ENCODE results near the gene PTBP1.

Gene PTBP1

GRCh38 chr19:798415-799075 is 1.3 kb downstream of the PTBP1 start:
- no peak for DNase-seq

DNA sequence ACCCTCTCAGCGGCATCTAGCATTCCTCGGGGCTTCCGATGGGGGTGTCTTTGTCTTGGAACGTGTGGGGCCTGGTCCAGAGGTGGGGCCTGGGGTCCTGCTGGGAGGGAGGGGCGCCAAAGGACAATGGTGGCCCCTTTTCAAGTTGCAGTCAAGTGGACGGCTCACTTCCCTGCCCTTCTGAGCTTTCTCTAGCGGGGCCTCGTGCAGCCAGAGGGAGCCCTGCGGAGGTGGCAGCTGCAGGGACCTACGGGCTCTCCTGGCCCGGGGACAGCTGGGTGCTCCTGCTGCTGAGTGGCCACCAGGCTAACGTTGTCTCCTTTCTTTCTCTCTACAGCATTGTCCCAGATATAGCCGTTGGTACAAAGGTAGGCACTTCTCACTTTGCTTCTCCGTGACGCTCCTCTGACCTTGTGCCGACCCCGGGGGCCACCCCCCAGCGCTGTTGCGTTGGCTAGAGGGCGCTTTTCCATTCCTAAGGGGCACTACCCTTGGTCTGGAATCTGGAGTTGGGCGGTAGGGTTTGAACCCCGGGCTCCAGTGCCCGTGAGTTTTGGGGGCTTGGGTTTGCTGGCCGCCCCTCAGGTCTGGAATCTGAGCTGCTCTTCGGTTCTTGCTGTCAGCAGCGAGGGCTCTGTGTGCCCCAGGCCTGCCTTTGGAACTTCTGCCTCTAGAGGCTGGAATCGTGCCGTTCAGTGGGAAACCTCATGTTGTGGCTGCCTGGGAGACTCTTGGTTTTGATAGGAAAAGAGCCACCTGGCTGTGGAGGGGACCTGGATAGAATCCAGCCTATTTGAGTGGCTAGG is 2.0 kb downstream of the PTBP1 start:
- peak; percentile 61 for DNase-seq

- DNase-seq: no peak
Observed at GRCh38 chr19:800360-801029, 3.2 kb downstream of the PTBP1 start.

DNA sequence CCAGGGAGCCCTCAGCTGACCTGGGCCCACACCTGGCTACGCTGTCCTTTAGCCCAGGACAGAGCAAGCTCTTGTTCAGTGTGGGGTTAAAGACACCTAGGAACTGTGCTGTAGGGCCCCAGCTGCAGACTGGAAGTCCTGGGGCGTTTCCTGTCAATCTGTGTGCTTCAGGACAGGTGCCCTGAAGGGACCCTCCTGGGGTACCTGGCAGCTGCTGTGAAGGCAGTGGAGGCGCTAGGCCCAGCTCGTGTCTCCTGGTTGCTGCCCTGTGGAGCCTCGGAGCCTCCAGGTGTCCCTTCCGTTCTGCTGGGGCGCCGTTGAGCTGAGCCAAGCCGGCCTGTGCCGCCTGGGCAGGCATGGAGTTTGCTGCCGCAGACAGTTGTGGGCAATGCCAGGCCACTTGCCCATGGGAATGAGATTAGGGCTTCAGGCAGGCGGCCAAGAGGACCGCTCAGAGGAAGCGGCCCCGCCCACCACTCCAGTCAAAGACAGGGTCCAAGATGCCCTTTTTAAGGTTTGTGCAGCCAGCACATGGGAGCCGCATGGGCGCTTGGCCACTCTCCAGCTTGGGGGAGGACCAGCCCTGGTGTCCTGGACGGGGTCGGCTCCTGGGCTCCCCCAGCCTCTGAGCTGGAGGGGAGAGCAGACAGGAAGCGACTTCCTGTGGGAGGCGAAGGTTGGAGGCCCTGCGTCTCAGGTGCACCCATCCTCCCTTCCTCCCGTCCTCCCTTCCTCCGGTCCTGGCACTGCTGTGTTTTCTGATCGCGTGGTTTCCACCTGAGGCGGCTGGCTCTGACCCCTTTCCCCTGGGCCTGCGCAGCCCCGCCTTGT is 4.0 kb downstream of the PTBP1 start:
- peak; percentile 45 for DNase-seq

DNA sequence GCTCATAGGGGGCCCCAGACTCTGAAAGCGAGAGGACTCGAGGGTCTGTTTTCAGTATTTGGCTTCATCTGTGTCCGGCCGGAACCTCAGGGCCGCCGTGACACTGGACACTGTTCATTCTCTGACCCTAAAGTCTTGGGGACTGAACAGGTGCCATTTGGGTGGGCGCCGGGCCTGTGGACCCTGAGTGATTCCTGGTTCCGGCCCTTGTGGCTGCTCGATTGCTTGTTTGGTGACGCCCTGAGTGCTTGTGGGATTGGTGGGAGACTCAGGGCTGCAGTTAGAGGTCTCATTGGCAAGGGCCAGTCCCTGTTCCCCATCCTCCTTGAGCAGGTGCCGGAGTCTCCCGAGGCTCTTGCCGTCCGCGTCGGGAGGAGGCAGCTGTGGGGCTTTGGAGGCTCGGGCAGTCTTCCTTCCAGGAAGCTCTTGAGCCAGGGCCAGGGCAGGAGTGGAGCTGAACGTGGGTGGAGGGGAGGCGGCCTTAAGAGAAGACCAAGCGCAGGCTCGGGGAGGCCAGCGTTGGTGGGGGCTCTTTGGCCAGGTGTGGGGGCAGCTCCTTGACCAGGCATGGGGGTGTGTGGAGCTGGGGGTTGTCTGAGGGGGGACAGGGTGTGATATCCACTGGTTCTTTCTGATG is 4.7 kb downstream of the PTBP1 start:
- DNase-seq: no peak

GRCh38 chr19:802498-803098 is 5.3 kb downstream of the PTBP1 start:
- DNase-seq: no peak

- DNase-seq: no peak
Observed at GRCh38 chr19:803099-803561, 5.9 kb downstream of the PTBP1 start.

- DNase-seq: no peak
Observed at GRCh38 chr19:803686-804418, 6.6 kb downstream of the PTBP1 start.

GRCh38 chr19:804419-805165 is 7.3 kb downstream of the PTBP1 start:
- no peak for DNase-seq

- no peak for DNase-seq
Observed at GRCh38 chr19:805166-805551, 7.9 kb downstream of the PTBP1 start.

GRCh38 chr19:805600-806550 is 8.6 kb downstream of the PTBP1 start:
- no peak for DNase-seq

DNA sequence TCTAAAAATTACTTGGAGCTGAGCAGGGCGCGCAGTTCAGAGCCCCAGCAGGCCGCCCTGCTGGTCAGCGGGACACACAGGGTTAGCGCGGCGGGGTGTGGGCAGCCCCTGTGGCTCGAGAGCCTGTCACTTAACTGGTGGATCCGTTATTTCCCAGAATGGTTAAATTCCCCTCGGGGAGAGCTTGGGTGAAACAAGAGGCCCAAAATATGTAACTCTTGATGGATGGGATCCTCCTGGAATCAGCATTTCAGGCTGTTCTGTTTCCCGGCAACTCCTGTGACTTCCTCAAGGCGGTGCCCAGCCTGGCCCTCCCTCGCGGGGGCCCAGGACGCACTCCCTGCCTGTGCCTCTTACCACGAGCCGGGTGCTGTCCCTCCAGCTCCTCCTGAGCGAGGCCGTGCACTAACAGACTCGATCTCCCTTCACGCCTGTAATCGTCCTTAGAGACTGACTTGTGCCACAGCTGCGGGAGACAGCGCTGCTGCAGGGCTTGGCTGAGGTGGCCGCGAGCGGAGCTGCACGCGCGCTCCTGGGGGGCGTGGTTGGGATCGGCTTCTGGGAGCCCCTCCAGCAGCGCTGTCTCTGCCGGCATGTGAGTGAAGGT is 9.7 kb downstream of the PTBP1 start:
- no peak for DNase-seq

GRCh38 chr19:807627-808422 is 10.6 kb downstream of the PTBP1 start:
- no peak for DNase-seq

- no peak for DNase-seq
Observed at GRCh38 chr19:808423-808775, 11.1 kb downstream of the PTBP1 start.

DNA sequence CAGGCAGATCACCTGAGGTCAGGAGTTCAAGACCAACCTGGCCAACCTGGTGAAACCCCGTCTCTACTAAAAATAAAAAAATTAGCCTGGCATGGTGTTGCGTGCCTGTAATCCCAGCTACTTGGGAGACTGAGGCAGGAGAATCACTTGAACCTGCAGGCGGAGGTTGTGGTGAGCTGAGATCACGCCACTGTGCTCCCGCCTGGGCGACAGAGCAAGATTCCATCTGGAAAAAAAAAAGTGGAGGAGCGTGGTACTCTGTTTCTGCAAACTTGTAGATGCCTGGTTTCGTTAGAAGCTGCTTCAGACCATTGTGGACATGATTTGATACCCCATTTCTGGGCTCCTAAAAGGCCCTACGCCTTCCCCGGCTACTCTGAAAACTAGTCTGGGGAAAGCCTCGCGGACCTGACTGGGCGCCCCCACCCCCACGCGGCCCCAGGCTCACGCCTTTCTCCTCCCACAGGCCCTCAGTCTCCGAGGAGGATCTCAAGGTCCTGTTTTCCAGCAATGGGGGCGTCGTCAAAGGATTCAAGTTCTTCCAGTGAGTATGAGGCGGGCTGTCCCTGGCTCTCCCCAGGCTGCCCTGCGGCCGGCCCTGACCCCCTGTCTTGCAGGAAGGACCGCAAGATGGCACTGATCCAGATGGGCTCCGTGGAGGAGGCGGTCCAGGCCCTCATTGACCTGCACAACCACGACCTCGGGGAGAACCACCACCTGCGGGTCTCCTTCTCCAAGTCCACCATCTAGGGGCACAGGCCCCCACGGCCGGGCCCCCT is 13.0 kb downstream of the PTBP1 start:
- no peak for DNase-seq

DNA sequence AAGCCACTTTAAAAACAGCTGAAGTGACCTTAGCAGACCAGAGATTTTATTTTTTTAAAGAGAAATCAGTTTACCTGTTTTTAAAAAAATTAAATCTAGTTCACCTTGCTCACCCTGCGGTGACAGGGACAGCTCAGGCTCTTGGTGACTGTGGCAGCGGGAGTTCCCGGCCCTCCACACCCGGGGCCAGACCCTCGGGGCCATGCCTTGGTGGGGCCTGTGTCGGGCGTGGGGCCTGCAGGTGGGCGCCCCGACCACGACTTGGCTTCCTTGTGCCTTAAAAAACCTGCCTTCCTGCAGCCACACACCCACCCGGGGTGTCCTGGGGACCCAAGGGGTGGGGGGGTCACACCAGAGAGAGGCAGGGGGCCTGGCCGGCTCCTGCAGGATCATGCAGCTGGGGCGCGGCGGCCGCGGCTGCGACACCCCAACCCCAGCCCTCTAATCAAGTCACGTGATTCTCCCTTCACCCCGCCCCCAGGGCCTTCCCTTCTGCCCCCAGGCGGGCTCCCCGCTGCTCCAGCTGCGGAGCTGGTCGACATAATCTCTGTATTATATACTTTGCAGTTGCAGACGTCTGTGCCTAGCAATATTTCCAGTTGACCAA is 13.7 kb downstream of the PTBP1 start:
- no peak for DNase-seq

GRCh38 chr19:811506-812048 is 14.3 kb downstream of the PTBP1 start:
- no peak for DNase-seq

Data from EL (cell line).